Urinary bladder (tissue), 4 donors: ENCODE data around the gene CCS. TPM values are rescaled to one million over a fixed set of nuclear protein-coding genes. Genes with fewer than 3 reads are reported as not detected.

Experiments
- DNase-seq: peaks from one replicate; pipeline ENCODE4 v3.0.0-alpha.2; 2015; ENCODE audit errors: extremely low spot score
- H3K27ac ChIP-seq: one replicate; pipeline ENCODE4 v1.5.1; 2013; ENCODE audit warnings: low read depth, mild to moderate bottlenecking, moderate library complexity
- H3K36me3 ChIP-seq: one replicate; pipeline ENCODE4 v1.6.1; 2013; ENCODE audit warnings: mild to moderate bottlenecking, moderate library complexity; ENCODE audit not compliant: insufficient read depth
- H3K4me1 ChIP-seq: one replicate; pipeline ENCODE4 v1.6.1; 2013; ENCODE audit warnings: mild to moderate bottlenecking, moderate library complexity; ENCODE audit not compliant: insufficient read depth
- H3K4me3 ChIP-seq: one replicate; pipeline ENCODE4 v1.5.1; 2013; ENCODE audit warnings: low read depth, low read length
- WGBS: extraction: QIAGEN DNeasy Blood & Tissue Kit; methylation state at CpG from one replicate; pipeline ENCODE4 v1.1.7; 2013; 5-methylcytosine and 5-hydroxymethylcytosine counted together
- polyA plus RNA-seq: library from polyadenylated mRNA; stranded (reverse); fragments of 200-250 nt; gene quantifications from one replicate; pipeline ENCODE4 v1.2.3, GENCODE V29; 2013
- total RNA-seq: library from RNA; depleted of rRNA; stranded (reverse); fragments of >200 nt; gene quantifications from one replicate; pipeline ENCODE4 v1.2.3, GENCODE V29; 2014
- donor health status: healthy with polysubstance abuse.
- donor health status: healthy.

CCS gene
- total and polyA plus RNA-seq, 2 donors: 31.7 to 64.7 TPM

- no peak for DNase-seq
- H3K27ac ChIP-seq: no peak overlapping the region
- H3K4me3 ChIP-seq: no peak overlapping the region
- H3K36me3 ChIP-seq: no peaks in the 10 kb centered on the region
- no peaks in the 10 kb centered on the region for H3K4me1 ChIP-seq
- 88% methylated on average over 1 of the region's 1 CpG for WGBS
Observed at GRCh38 chr11:66612458-66612857, 19.5 kb downstream of the CCS start.

- Histone ChIP-seq H3K4me3 (no peak overlapping the region), H3K36me3 (no peaks in the 10 kb centered on the region), H3K4me1 (no peaks in the 10 kb centered on the region), H3K27ac (no peak overlapping the region)
- no peak for DNase-seq
- WGBS: 80% methylated on average over 13 of the region's 13 CpGs
Observed at GRCh38 chr11:66614073-66614472, 21.1 kb downstream of the CCS start.

GRCh38 chr11:66616379-66617154 lies 23.6 kb downstream of the CCS start, which contains the start of gene RBM14:
Gene RBM14, plus strand, starts transcription at chr11:66616630. Its CDS starts 91 bp downstream, at chr11:66616721.
- H3K27ac ChIP-seq: peak within 1 kb of the TSS; percentile 93
- no peaks in the 10 kb centered on the region for H3K4me1 ChIP-seq
- WGBS: under 1% methylated on average over 90 of the region's 90 CpGs
- H3K36me3 ChIP-seq: no peaks in the 10 kb centered on the region
- DNase-seq: peak; percentile 98
- H3K4me3 ChIP-seq: peak within 1 kb of the TSS; percentile 85

- Histone ChIP-seq H3K4me3 (peak overlapping the region; percentile 85), H3K27ac (peak overlapping the region; percentile 93), H3K36me3 (no peaks in the 10 kb centered on the region), H3K4me1 (no peaks in the 10 kb centered on the region)
- WGBS: under 1% methylated on average over 38 of the region's 38 CpGs
- no peak for DNase-seq
Observed at GRCh38 chr11:66617155-66617834, 24.3 kb downstream of the CCS start.

- Histone ChIP-seq H3K27ac (peak overlapping the region; percentile 73), H3K4me1 (no peaks in the 10 kb centered on the region), H3K4me3 (peak overlapping the region; percentile 85), H3K36me3 (no peaks in the 10 kb centered on the region)
- peak; percentile 55 for DNase-seq
- 19% methylated on average over 4 of the region's 4 CpGs for WGBS
Observed at GRCh38 chr11:66619080-66619554, 26.1 kb downstream of the CCS start.

- no peak overlapping the region for H3K27ac ChIP-seq
- no peaks in the 10 kb centered on the region for H3K4me1 ChIP-seq
- no peak overlapping the region for H3K4me3 ChIP-seq
- H3K36me3 ChIP-seq: peaks cover 11% of the 10 kb centered on the region
- WGBS: 85% methylated on average over 16 of the region's 16 CpGs
- no peak for DNase-seq
Observed at GRCh38 chr11:66624450-66624849, 31.5 kb downstream of the CCS start.

GRCh38 chr11:66625041-66625751 lies 32.2 kb downstream of the CCS start:
- Histone ChIP-seq H3K36me3 (peaks cover 11% of the 10 kb centered on the region), H3K27ac (no peak overlapping the region), H3K4me1 (no peaks in the 10 kb centered on the region), H3K4me3 (no peak overlapping the region)
- WGBS: 94% methylated on average over 26 of the region's 26 CpGs
- DNase-seq: no peak

- DNase-seq: no peak
- 81% methylated on average over 9 of the region's 9 CpGs for WGBS
- H3K27ac ChIP-seq: no peak overlapping the region
- peaks cover 11% of the 10 kb centered on the region for H3K36me3 ChIP-seq
- H3K4me1 ChIP-seq: no peaks in the 10 kb centered on the region
- H3K4me3 ChIP-seq: no peak overlapping the region
Observed at GRCh38 chr11:66625752-66626149, 32.8 kb downstream of the CCS start.

- H3K27ac ChIP-seq: no peak overlapping the region
- no peak overlapping the region for H3K4me3 ChIP-seq
- DNase-seq: no peak
- H3K36me3 ChIP-seq: peaks cover 11% of the 10 kb centered on the region
- no peaks in the 10 kb centered on the region for H3K4me1 ChIP-seq
- 96% methylated on average over 25 of the region's 25 CpGs for WGBS
Observed at GRCh38 chr11:66626382-66626781, 33.4 kb downstream of the CCS start.

GRCh38 chr11:66626926-66627325 lies 33.9 kb downstream of the CCS start:
- H3K4me3 ChIP-seq: no peak overlapping the region
- DNase-seq: no peak
- H3K4me1 ChIP-seq: no peaks in the 10 kb centered on the region
- WGBS: 88% methylated on average over 7 of the region's 7 CpGs
- H3K36me3 ChIP-seq: peaks cover 11% of the 10 kb centered on the region
- H3K27ac ChIP-seq: no peak overlapping the region

GRCh38 chr11:66628061-66628603 lies 35.1 kb downstream of the CCS start:
- WGBS: 95% methylated on average over 7 of the region's 7 CpGs
- Histone ChIP-seq H3K36me3 (peaks cover 11% of the 10 kb centered on the region), H3K4me3 (no peak overlapping the region), H3K4me1 (no peaks in the 10 kb centered on the region), H3K27ac (no peak overlapping the region)
- DNase-seq: no peak

GRCh38 chr11:66629356-66629755 lies 36.4 kb downstream of the CCS start:
- H3K4me1 ChIP-seq: no peaks in the 10 kb centered on the region
- 83% methylated on average over 2 of the region's 2 CpGs for WGBS
- H3K4me3 ChIP-seq: no peak overlapping the region
- H3K27ac ChIP-seq: no peak overlapping the region
- no peak for DNase-seq
- H3K36me3 ChIP-seq: peaks cover 11% of the 10 kb centered on the region

GRCh38 chr11:66631883-66632282 lies 38.9 kb downstream of the CCS start:
- WGBS: 86% methylated on average over 6 of the region's 6 CpGs
- Histone ChIP-seq H3K36me3 (peaks cover 6% of the 10 kb centered on the region), H3K4me3 (no peak overlapping the region), H3K4me1 (no peaks in the 10 kb centered on the region), H3K27ac (no peak overlapping the region)
- no peak for DNase-seq
